Thyroid gland (tissue), 4 donors: ENCODE data around the gene ADAMTS13. TPM values are rescaled to one million over a fixed set of nuclear protein-coding genes. Genes with fewer than 3 reads are reported as not detected.

Experiments
- DNase-seq, 2 donors: peaks; one replicate each; pipeline ENCODE4 v3.0.0-alpha.2; 2019
- H3K27ac ChIP-seq, 3 donors: fragments of 200-600 bp; sonication (generic); 1 replicate in 2 of 3; 2 replicates in 1 of 3; pipeline ENCODE4 v1.5.1; 2016 to 2019; ENCODE audit warnings: mild to moderate bottlenecking in 1 of 3, moderate library complexity in 1 of 3
- H3K27me3 ChIP-seq: fragments of 200-600 bp; sonication (generic); one replicate; pipeline ENCODE4 v1.5.1; 2019
- H3K36me3 ChIP-seq, 2 donors: fragments of 200-600 bp; sonication (generic); one replicate each; pipeline ENCODE4 v1.5.1; 2016 to 2019
- H3K4me1 ChIP-seq, 2 donors: fragments of 200-600 bp; sonication (generic); one replicate each; pipeline ENCODE4 v1.5.1; 2017 to 2019
- H3K4me3 ChIP-seq, 3 donors: fragments of 200-600 bp; sonication (generic); replicated peaks in 1 of 3; 1 replicate in 2 of 3; 2 replicates in 1 of 3; pipeline ENCODE4 v1.5.1; 2016; ENCODE audit warnings: mild to moderate bottlenecking in 1 of 3
- H3K9me3 ChIP-seq: fragments of 200-600 bp; sonication (generic); one replicate; pipeline ENCODE4 v1.5.1; 2017
- CTCF ChIP-seq, 6 experiments: fragments of 200-600 bp in 3 of 6; fragments of 450-650 bp in 3 of 6; sonication (generic) in 3 of 6; IDR thresholded peaks; one replicate each; pipeline ENCODE4 v1.5.1; 2016 to 2019; ENCODE audit warnings: antibody characterized with exemption in 6 of 6, mild to moderate bottlenecking in 2 of 6, inconsistent platforms in 1 of 6, moderate library complexity in 1 of 6
- POLR2A ChIP-seq, 2 donors: fragments of 450-650 bp; IDR thresholded peaks; one replicate each; pipeline ENCODE4 v1.6.1; 2017; ENCODE audit warnings: antibody characterized with exemption in 2 of 2, mild to moderate bottlenecking in 2 of 2, moderate library complexity in 1 of 2
- WGBS, 2 donors: methylation state at CpG; one replicate each; pipeline ENCODE4 v1.1.5; 2017; 5-methylcytosine and 5-hydroxymethylcytosine counted together
- intact Hi-C: fragments of 100-400 bp; cut with DNase I; formaldehyde crosslinking; loops from one replicate; pipeline ENCODE4 v1.15.1; 2023
- total RNA-seq, 4 donors: library from RNA; depleted of rRNA; stranded (reverse); fragments of >200 nt; gene quantifications; one replicate each; pipeline ENCODE4 v1.2.3, GENCODE V29; 2016

ADAMTS13 gene
- total RNA-seq, 4 donors from 2014 or later, result 1.5 to 2.8 (median 2.0) TPM

- Histone ChIP-seq H3K27ac (no peak overlapping the region), H3K4me3 (no peak overlapping the region), H3K36me3 (no peaks in the 10 kb centered on the region), H3K9me3 (no peaks in the 10 kb centered on the region), H3K4me1 (peaks cover 3 to 16% of the 10 kb centered on the region in 2 donors), H3K27me3 (no peaks in the 10 kb centered on the region)
- 18 to 37% methylated on average over 16 to 19 of the region's 49 CpGs for WGBS, 2 donors
- intact Hi-C loops, result no loop called here
- TF ChIP-seq CTCF (IDR thresholded peaks at IDR 0.05), result peak in 3 of 6 experiments; percentile 27 to 49 (median 37)
- no peak for TF ChIP-seq POLR2A (IDR thresholded peaks at IDR 0.05)
- DNase-seq, result peak; percentile 51 to 56
Observed at GRCh38 chr9:133429641-133430161, 7.5 kb downstream of the ADAMTS13 start.

DNA sequence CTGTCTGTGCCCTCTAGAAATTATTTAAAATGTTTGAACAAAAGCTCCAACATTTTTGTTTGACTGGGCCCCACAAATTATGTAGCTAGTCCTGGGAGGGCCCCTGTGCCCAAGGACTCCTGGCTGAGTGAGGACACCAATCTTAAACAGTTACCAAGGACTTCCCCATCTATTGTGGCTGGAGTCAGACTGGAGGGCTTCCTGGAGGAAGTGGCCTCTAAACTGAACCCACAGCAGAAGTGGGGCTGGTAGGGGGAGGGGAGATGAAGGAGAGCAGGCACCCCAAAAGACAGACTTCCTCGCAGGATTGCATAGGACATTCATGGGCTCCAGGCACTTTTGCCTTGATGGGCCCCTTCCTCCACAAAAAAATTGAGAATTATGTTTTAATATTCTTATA lies 8.1 kb downstream of the ADAMTS13 start:
- Histone ChIP-seq H3K27me3 (no peaks in the 10 kb centered on the region), H3K4me3 (no peak overlapping the region), H3K9me3 (no peaks in the 10 kb centered on the region), H3K4me1 (peaks cover 3 to 16% of the 10 kb centered on the region in 2 donors), H3K27ac (no peak overlapping the region), H3K36me3 (no peaks in the 10 kb centered on the region)
- WGBS, 2 donors, result 93 to 94% methylated on average over 1 of the region's 1 CpG
- DNase-seq, result no peak
- intact Hi-C loops, result no loop called here
- TF ChIP-seq POLR2A (IDR thresholded peaks at IDR 0.05) (no peak), CTCF (IDR thresholded peaks at IDR 0.05) (no peak)

GRCh38 chr9:133433351-133433843 lies 11.2 kb downstream of the ADAMTS13 start:
- WGBS, 2 donors, result 86 to 94% methylated on average over 3 to 6 of the region's 11 CpGs
- intact Hi-C loops, result no loop called here
- H3K4me1 ChIP-seq, result peaks cover 0 to 9% of the 10 kb centered on the region in 2 donors
- no peaks in the 10 kb centered on the region for H3K27me3 ChIP-seq
- DNase-seq, result no peak
- no peak for TF ChIP-seq CTCF (IDR thresholded peaks at IDR 0.05)
- no peak for TF ChIP-seq POLR2A (IDR thresholded peaks at IDR 0.05)
- no peaks in the 10 kb centered on the region for H3K36me3 ChIP-seq
- no peaks in the 10 kb centered on the region for H3K9me3 ChIP-seq
- H3K27ac ChIP-seq, result no peak overlapping the region
- no peak overlapping the region for H3K4me3 ChIP-seq

GRCh38 chr9:133436681-133437080 lies 14.5 kb downstream of the ADAMTS13 start:
- H3K36me3 ChIP-seq, result no peaks in the 10 kb centered on the region
- DNase-seq, result no peak
- H3K4me1 ChIP-seq, result no peaks in the 10 kb centered on the region
- H3K27me3 ChIP-seq, result no peaks in the 10 kb centered on the region
- no peaks in the 10 kb centered on the region for H3K9me3 ChIP-seq
- intact Hi-C loops, result no loop called here
- H3K27ac ChIP-seq, result no peak overlapping the region
- TF ChIP-seq CTCF (IDR thresholded peaks at IDR 0.05) (no peak), POLR2A (IDR thresholded peaks at IDR 0.05) (no peak)
- no peak overlapping the region for H3K4me3 ChIP-seq
- 77 to 93% methylated on average over 2 to 10 of the region's 16 CpGs for WGBS, 2 donors

DNA sequence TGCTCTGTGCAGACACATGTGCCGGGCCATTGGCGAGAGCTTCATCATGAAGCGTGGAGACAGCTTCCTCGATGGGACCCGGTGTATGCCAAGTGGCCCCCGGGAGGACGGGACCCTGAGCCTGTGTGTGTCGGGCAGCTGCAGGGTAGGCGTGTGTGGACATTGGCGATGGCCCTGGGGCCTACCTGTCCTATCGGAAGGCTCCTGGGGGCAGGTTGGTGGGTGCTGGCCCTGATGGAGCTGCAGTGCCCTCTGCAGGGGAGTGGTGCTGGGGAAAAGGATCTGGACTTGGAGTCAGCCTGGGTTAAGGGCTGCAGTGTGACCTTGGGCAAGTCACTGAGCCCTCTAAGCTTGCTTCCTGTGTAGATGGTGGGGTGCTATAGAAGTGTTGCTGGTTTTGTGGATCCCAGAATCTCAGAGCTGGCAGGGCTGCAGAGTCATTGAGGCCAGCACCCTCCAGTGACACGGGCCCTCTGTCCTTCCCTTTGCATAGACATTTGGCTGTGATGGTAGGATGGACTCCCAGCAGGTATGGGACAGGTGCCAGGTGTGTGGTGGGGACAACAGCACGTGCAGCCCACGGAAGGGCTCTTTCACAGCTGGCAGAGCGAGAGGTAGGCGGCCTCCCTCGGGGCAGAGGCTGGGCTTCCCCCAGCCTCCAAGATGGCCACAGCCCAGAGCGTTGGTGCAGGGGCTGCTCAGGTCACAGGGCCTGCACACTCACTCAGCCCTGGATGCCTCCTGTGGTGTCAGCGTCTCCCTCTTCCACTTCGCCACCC lies 15.8 kb downstream of the ADAMTS13 start:
- TF ChIP-seq CTCF (IDR thresholded peaks at IDR 0.05) (no peak), POLR2A (IDR thresholded peaks at IDR 0.05) (no peak)
- intact Hi-C loops, result no loop called here
- Histone ChIP-seq H3K4me3 (no peak overlapping the region), H3K27me3 (no peaks in the 10 kb centered on the region), H3K4me1 (no peaks in the 10 kb centered on the region), H3K9me3 (no peaks in the 10 kb centered on the region), H3K36me3 (no peaks in the 10 kb centered on the region), H3K27ac (no peak overlapping the region)
- WGBS, 2 donors, result 92 to 93% methylated on average over 11 to 20 of the region's 20 CpGs
- DNase-seq, result no peak
